Astrocyte of the cerebellum (primary cell): Measurements from ENCODE around the gene LIN7A.

Experiments
- DNase-seq: peaks from one replicate; pipeline ENCODE4 v3.0.0-alpha.2; 2011; ENCODE audit warnings: low read depth
- H3K4me3 ChIP-seq: 2 replicates; pipeline ENCODE4 v1.5.1; 2011; ENCODE audit warnings: mild to moderate bottlenecking, low read depth, low read length, moderate library complexity
- in situ Hi-C: cut with HindIII; loops from 2 replicates; pipeline ENCODE4 v1.10.0; 2017; ENCODE audit warnings: low sequenced_read_pairs
- TF ChIP-seq, protein P1 (sequence below): IDR thresholded peaks from 2 replicates; pipeline ENCODE4 v1.5.1; 2012; ENCODE audit warnings: low read length, low read depth, moderate library complexity, mild to moderate bottlenecking; ENCODE audit errors: missing control alignments

LIN7A gene

DNA sequence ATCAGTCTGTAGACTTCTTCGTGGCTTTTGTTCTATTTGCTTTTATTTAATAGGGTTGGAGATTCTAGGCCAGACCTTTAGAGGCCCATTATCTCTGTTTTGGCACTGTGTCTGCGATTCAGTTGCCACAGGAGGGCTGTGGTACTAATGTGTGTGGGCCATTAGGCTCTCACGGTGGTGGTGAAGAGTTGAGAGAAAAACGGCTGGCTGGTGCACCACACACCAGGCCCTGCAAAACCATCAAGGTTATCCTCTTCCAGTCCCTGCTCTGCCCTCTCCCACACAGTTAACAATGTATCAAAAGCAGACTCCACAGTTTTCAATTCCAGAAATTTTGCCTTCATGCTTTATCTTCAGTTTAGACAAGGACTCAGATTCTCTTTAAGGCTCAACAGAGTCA lies 123.3 kb downstream of the LIN7A start:
- in situ Hi-C loops, result no loop called here
- no peak for DNase-seq
- H3K4me3 ChIP-seq, result no peak overlapping the region
- TF ChIP-seq, protein P1, sequence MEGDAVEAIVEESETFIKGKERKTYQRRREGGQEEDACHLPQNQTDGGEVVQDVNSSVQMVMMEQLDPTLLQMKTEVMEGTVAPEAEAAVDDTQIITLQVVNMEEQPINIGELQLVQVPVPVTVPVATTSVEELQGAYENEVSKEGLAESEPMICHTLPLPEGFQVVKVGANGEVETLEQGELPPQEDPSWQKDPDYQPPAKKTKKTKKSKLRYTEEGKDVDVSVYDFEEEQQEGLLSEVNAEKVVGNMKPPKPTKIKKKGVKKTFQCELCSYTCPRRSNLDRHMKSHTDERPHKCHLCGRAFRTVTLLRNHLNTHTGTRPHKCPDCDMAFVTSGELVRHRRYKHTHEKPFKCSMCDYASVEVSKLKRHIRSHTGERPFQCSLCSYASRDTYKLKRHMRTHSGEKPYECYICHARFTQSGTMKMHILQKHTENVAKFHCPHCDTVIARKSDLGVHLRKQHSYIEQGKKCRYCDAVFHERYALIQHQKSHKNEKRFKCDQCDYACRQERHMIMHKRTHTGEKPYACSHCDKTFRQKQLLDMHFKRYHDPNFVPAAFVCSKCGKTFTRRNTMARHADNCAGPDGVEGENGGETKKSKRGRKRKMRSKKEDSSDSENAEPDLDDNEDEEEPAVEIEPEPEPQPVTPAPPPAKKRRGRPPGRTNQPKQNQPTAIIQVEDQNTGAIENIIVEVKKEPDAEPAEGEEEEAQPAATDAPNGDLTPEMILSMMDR, result no peak

DNA sequence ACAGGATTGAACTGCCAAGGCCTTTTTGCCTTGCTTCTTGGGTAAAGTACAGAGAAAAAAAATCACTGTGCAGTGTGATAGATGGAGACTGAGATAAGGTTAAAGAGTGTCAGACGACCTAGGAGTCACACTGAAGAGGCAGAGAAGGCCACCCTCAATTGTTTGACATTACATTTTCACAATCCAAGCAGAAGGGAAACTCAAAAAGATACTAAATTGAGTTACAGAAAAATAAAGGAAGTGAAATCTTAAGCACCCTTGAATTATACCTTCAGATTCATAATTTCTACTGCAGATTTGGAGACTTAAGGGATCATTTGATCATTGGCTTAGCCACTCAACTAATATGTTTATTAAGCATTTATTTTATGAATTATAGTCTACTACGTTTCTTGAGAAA lies 123.9 kb downstream of the LIN7A start:
- no peak for DNase-seq
- TF ChIP-seq, protein P1, result no peak
- in situ Hi-C loops, result no loop called here
- H3K4me3 ChIP-seq, result no peak overlapping the region

DNA sequence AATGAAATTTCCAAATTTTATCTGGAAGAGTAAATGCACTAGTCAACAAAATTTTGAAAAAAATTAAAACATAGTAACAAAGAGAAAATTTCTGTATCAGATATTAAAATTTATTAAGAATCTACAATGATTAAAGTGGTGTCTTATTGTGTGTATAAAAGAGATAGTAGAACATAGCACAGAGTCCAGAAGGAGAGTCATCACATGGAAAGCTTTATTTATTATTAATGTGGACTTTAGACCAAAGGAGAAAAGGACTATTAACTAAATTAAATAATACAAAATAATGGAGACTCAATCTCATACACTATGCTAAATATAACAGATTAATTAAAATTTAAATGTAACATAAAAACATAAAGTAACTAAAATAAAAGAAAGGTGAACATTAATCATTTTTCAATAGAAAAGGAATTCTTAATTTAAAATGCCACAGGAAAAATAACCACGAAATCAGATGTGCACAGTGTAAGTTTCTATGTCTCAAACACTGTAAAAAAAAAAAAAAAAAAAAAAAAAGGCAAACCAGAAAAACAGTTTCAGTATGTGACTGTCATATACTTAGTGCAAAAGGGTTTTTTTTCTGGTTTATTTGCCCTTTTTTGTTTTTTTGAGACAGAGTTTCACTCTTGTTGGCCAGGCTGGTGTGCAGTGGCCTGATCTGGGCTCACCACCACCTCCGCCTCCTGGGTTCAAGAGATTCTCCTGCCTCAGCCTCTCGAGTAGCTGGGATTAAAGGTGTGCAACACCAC lies 125.6 kb downstream of the LIN7A start:
- in situ Hi-C loops, result no loop called here
- TF ChIP-seq, protein P1, result no peak

DNA sequence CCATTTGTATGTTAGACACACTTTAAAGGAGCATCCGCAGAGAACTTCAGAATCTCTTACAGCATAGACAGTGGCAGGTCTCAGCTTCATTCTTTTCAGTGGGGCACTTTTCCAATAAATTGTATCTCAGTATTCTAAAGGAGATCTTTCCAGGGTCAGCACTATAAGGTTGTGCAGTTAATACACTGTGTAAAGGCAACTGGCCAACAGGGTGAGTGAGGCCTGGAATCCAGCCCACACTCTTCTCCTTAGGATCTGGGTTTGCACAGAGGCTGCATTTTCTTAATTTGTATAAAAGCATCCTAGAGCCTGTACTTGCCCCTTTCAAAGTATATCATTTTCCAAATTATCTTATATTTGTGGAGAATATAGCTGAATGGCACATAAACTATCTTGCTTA lies 126.9 kb downstream of the LIN7A start:
- DNase-seq, result peak; percentile 4
- in situ Hi-C loops, result no loop called here
- H3K4me3 ChIP-seq, result no peak overlapping the region
- TF ChIP-seq, protein P1, result no peak

More for the DNA sequence above, 125.6 kb downstream of the LIN7A start:
- H3K4me3 ChIP-seq, result no peak overlapping the region
- no peak for DNase-seq

DNA sequence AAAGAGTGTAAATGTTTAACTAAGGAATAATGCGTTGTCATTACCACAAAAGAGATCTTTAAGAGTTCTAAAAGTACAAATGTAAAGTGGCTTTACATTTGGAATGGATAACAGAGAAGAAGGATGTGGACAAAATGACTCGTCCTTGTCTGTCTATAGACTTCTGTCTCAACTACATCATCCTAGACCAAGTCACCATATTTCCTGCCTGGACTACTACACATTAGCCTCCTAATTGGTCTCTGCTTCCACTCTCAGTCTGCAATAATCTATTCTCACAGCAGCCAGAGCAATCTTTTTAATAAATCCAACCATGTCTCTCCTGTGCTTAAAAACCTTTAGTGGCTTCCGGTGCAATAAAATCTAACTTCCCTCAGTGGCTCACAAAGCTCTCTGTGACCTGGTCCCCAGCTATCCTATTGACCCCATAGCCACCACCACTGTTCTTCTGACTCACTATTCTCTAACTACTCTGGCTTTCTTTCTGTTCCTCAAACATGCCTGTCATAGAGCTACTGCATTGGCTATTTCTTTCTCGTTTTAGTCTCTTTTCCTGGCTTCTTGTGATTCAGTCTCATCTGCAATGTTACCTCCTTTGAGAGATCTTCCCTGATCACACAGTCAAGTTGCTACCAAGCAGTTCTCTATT lies 130.0 kb downstream of the LIN7A start:
- DNase-seq, result no peak
- TF ChIP-seq, protein P1, result no peak
- in situ Hi-C loops, result no loop called here
- no peak overlapping the region for H3K4me3 ChIP-seq

DNA sequence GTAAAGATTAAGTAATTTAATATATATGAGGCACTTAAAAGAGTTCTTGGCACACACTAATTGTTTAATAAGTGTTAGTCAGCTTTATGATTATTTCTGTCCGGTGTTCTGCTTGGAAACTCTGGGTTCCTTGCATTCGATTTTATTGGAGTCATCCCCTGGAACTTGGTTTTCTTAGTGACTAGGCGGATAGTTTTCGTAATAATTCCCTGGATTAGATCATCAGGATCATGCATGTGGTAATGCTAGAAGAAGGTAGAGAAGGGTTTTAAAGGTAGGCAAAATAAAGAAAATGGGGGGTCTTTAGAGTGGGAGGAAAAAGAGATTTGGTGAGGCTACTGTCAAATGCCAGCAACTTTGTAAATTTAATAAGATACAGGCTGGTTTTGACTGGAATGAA lies 132.6 kb downstream of the LIN7A start:
- H3K4me3 ChIP-seq, result no peak overlapping the region
- no peak for DNase-seq
- TF ChIP-seq, protein P1, result no peak
- in situ Hi-C loops, result no loop called here
